Measurements from ENCODE around the gene PSG5.
"Not testable (repeated sequence)": the region's sequence is repeated elsewhere in the genome, so short reads cannot be mapped to it uniquely, and the experiment has no call there.

Gene PSG5

DNA sequence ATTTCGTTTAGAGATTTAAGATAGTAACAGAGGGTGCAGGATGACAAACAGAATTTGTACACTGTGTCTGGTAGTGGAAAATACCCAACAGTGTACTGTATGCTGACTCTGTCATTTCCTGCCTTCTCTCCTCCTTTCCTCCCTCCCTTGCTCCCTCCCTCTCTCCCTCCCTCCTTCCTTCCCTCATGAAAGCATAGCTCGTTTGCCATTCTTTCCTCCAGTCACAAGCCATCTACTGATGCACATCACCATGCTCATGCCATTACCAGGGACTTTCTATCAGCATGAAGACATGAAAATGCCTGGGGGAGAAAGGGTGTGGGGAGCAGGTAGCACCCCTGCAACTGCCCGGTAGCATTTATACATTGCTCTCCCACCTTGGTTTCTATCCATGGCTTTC, 66.8 kb downstream of the PSG5 start:
- in situ Hi-C loops (cut with MboI; ENCODE audit: low pct_unique_long_range_greater_than_20kb, low sequenced_read_pairs); DNase-seq: not testable (repeated sequence)

All from KBM-7 (cell line).